Endothelial cell of umbilical vein (primary cell): Measurements from ENCODE around the gene MED1. TPM values are rescaled to one million over a fixed set of nuclear protein-coding genes. Genes with fewer than 3 reads are reported as not detected.
A peak's percentile ranks its signal among the peaks of the same experiment; 100 is the strongest.

Experiments
- BruUV-seq: library from RNA; stranded (reverse); fragments of 400-500 nt; replicated peaks from 2 replicates; lab custom pipeline; 2021; lab: Mats Ljungman, UMichigan
- CTCF ChIA-PET: fragments of 300-600, 350-600 bp; sonication (Branson Sonifier 250); formaldehyde crosslinking; loops from one replicate; lab custom pipeline; 2021; ENCODE audit warnings: antibody characterized with exemption, inconsistent platforms; lab: Charles Lee
- POLR2A ChIA-PET: fragments of 300-600, 350-600 bp; sonication (Branson Sonifier 250); formaldehyde crosslinking; loops from one replicate; lab custom pipeline; 2021; ENCODE audit warnings: antibody characterized with exemption, inconsistent platforms; lab: Charles Lee
- DNase-seq: peaks from one replicate; pipeline ENCODE4 v3.0.0-alpha.2; 2011; ENCODE audit warnings: low read depth, low spot score
- FAIRE-seq: peaks from 2 replicates; lab custom pipeline; 2011; peaks lifted over from hg19 to GRCh38; lab: Jason Lieb, UNC
- H2AFZ ChIP-seq: 2 replicates; pipeline ENCODE4 v1.6.0; 2012; ENCODE audit warnings: low read depth, low read length, control low read depth, inconsistent platforms
- H3K27ac ChIP-seq: 2 replicates; pipeline ENCODE4 v1.5.1; 2011; ENCODE audit warnings: low read depth, mild to moderate bottlenecking, control low read depth, low read length, moderate library complexity; ENCODE audit not compliant: insufficient read depth
- H3K27me3 ChIP-seq, 2 experiments: 2 replicates each; pipeline versions ENCODE4 v1.6.0 to v1.6.1; 2011; ENCODE audit warnings: low read length in 2 of 2, mixed read lengths in 1 of 2; ENCODE audit not compliant: control insufficient read depth in 2 of 2, insufficient read depth in 2 of 2
- H3K36me3 ChIP-seq, 2 experiments: 2 replicates in 1 of 2; 3 replicates in 1 of 2; pipeline ENCODE4 v1.5.1; 2011; ENCODE audit warnings: low read length in 2 of 2, mild to moderate bottlenecking in 1 of 2, moderate library complexity in 1 of 2; ENCODE audit not compliant: control insufficient read depth in 2 of 2, insufficient read depth in 2 of 2; ENCODE audit errors: extremely low read depth in 1 of 2
- H3K4me1 ChIP-seq: 3 replicates; pipeline ENCODE4 v1.5.1; 2011; ENCODE audit warnings: mild to moderate bottlenecking, low read length; ENCODE audit not compliant: control insufficient read depth, insufficient read depth; ENCODE audit errors: extremely low read depth
- H3K4me2 ChIP-seq: 2 replicates; pipeline ENCODE4 v1.6.1; 2011; ENCODE audit warnings: low read length, control low read depth, mixed read lengths; ENCODE audit not compliant: insufficient read depth
- H3K4me3 ChIP-seq, 3 experiments: fragments of 200-600 bp in 1 of 3; sonication (generic), shearing (Covaris generic) in 1 of 3; replicated peaks in 1 of 3; 2 replicates each; pipeline ENCODE4 v1.5.1; 2011 to 2016; ENCODE audit warnings: control low read depth in 3 of 3, low read length in 3 of 3, mild to moderate bottlenecking in 2 of 3, inconsistent platforms in 1 of 3, low read depth in 1 of 3, moderate library complexity in 1 of 3; ENCODE audit not compliant: insufficient read depth in 1 of 3
- H3K79me2 ChIP-seq: 2 replicates; pipeline ENCODE4 v1.6.0; 2012; ENCODE audit warnings: low read length, inconsistent platforms; ENCODE audit not compliant: control insufficient read depth, insufficient read depth
- H3K9ac ChIP-seq: replicated peaks from 2 replicates; pipeline ENCODE3; 2011; ENCODE audit warnings: low read length, control low read depth; ENCODE audit not compliant: insufficient read depth; ENCODE audit errors: extremely low read depth
- H3K9me1 ChIP-seq: replicated peaks from 3 replicates; pipeline ENCODE4 v1.6.0; 2011; ENCODE audit warnings: mild to moderate bottlenecking, low read length; ENCODE audit not compliant: control insufficient read depth, insufficient read depth; ENCODE audit errors: extremely low read depth
- H3K9me3 ChIP-seq: replicated peaks from 2 replicates; pipeline ENCODE4 v1.5.1; 2012; ENCODE audit warnings: low read length, inconsistent platforms; ENCODE audit not compliant: control insufficient read depth, insufficient read depth
- H4K20me1 ChIP-seq: replicated peaks from 2 replicates; pipeline ENCODE3; 2011; ENCODE audit warnings: mild to moderate bottlenecking, low read length; ENCODE audit not compliant: control insufficient read depth, insufficient read depth; ENCODE audit errors: extremely low read depth
- CTCF ChIP-seq, 2 donors: IDR thresholded peaks; 1 replicate in 1 of 2; 2 replicates in 1 of 2; pipeline ENCODE4 v1.5.1; 2011; ENCODE audit warnings: low read length in 2 of 2, mild to moderate bottlenecking in 2 of 2, moderate library complexity in 2 of 2, control low read depth in 1 of 2, inconsistent platforms in 1 of 2, low read depth in 1 of 2; ENCODE audit not compliant: insufficient read depth in 1 of 2; ENCODE audit errors: extremely low read depth in 1 of 2
- EZH2 ChIP-seq: IDR thresholded peaks from 2 replicates; pipeline ENCODE4 v1.6.1; 2012; ENCODE audit warnings: borderline replicate concordance, low read depth, mild to moderate bottlenecking, moderate library complexity, low read length, inconsistent platforms; ENCODE audit not compliant: severe bottlenecking
- FOS ChIP-seq: IDR thresholded peaks from 2 replicates; pipeline ENCODE4 v1.6.1; 2011; ENCODE audit warnings: mild to moderate bottlenecking, low read length, moderate library complexity, borderline replicate concordance; ENCODE audit not compliant: insufficient read depth
- GATA2 ChIP-seq: IDR thresholded peaks from 2 replicates; pipeline ENCODE4 v1.7.0; 2011; ENCODE audit warnings: low read depth, mild to moderate bottlenecking, moderate library complexity, mixed read lengths, low read length; ENCODE audit not compliant: insufficient read length, insufficient read depth
- JUN ChIP-seq: IDR thresholded peaks from 2 replicates; pipeline ENCODE4 v1.6.1; 2011; ENCODE audit warnings: borderline replicate concordance, low read depth; ENCODE audit not compliant: insufficient read length, insufficient read depth
- MYC ChIP-seq: IDR thresholded peaks from one replicate; pipeline ENCODE4 v1.6.1; 2011; ENCODE audit warnings: mild to moderate bottlenecking, low read depth, low read length
- POLR2A ChIP-seq: IDR thresholded peaks from 2 replicates; pipeline ENCODE4 v1.6.1; 2012; ENCODE audit warnings: low read depth, mild to moderate bottlenecking, control low read depth, low read length
- POLR2AphosphoS5 ChIP-seq: IDR thresholded peaks from 2 replicates; pipeline ENCODE4 v1.6.1; 2012; ENCODE audit warnings: low read depth, mild to moderate bottlenecking, control low read depth, low read length, moderate library complexity; ENCODE audit not compliant: insufficient read depth
- dilution Hi-C: fragments of 300-500 bp; cut with MboI; formaldehyde crosslinking; loops from one replicate; pipeline ENCODE4 v1.15.0; 2019; ENCODE audit warnings: low sequenced_read_pairs; ENCODE audit not compliant: extremely low pct_ligation_motif_present
- intact Hi-C: fragments of 100-400 bp; cut with micrococcal nuclease; formaldehyde crosslinking; loops from one replicate; pipeline ENCODE4 v1.10.0; 2022
- polyA plus RNA-seq, 4 experiments: library from polyadenylated mRNA; depleted of rRNA in 3 of 4; stranded (reverse) in 3 of 4; unstranded in 1 of 4; fragments of >200 nt; gene quantifications; 2 replicates each; pipeline versions ENCODE4 v1.2.1 to v1.2.3, GENCODE V29; 2011 to 2012; ENCODE audit warnings: missing spikeins in 1 of 4
- total RNA-seq: library from RNA; stranded (reverse); gene quantifications from 2 replicates; pipeline ENCODE4 v1.2.3, GENCODE V29; 2021
- TF ChIP-seq, protein P1 (sequence below): IDR thresholded peaks from 2 replicates; pipeline ENCODE4 v1.6.1; 2011; ENCODE audit not compliant: insufficient read depth, insufficient read length

MED1 gene
- total and polyA plus RNA-seq, 2 donors (not counting 3 experiments of a cell fraction or from before 2014, with no cell fraction given) = 19.8 to 46.2 TPM

DNA sequence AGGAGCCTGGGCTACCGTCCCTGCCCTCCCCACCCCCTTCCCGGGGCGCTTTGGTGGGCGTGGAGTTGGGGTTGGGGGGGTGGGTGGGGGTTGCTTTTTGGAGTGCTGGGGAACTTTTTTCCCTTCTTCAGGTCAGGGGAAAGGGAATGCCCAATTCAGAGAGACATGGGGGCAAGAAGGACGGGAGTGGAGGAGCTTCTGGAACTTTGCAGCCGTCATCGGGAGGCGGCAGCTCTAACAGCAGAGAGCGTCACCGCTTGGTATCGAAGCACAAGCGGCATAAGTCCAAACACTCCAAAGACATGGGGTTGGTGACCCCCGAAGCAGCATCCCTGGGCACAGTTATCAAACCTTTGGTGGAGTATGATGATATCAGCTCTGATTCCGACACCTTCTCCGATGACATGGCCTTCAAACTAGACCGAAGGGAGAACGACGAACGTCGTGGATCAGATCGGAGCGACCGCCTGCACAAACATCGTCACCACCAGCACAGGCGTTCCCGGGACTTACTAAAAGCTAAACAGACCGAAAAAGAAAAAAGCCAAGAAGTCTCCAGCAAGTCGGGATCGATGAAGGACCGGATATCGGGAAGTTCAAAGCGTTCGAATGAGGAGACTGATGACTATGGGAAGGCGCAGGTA, 11.0 kb upstream of the MED1 start:
- intact Hi-C loops (loop anchor here (1.0 kb wide), 1 partner anchor 11 kb away; the partner anchor contains the start of gene MED1), dilution Hi-C loops (no loop called here)
- no peaks in the 10 kb centered on the region for H3K9me1 ChIP-seq
- peak overlapping the region; percentile 94 for H3K27ac ChIP-seq
- peaks cover 15% of the 10 kb centered on the region for H3K4me1 ChIP-seq
- DNase-seq = peak; percentile 56
- no peak overlapping the region for H2AFZ ChIP-seq
- ChIA-PET POLR2A (interaction anchor here (1.5 to 2.7 kb wide), 2 partner anchors 9 to 11 kb away, joined by 4 to 45 read pairs; partner anchors contain the start of gene MED1), CTCF (interaction anchor here (0.6 to 3.0 kb wide), 5 partner anchors 10 to 229 kb away, joined by 3 to 35 read pairs (median 4); partner anchors contain the start of gene MED1)
- peaks cover 12% of the 10 kb centered on the region for H4K20me1 ChIP-seq
- TF ChIP-seq CTCF (IDR thresholded peaks at IDR 0.05; ENCODE audit: extremely low read depth in 1 of 2, insufficient read depth in 1 of 2, low read depth in 1 of 2, low read length in 2 of 2) (no peak), FOS (no peak), MYC (no peak), POLR2A (no peak), POLR2AphosphoS5 (no peak), EZH2 (no peak), JUN (no peak), GATA2 (no peak)
- TF ChIP-seq, protein P1, sequence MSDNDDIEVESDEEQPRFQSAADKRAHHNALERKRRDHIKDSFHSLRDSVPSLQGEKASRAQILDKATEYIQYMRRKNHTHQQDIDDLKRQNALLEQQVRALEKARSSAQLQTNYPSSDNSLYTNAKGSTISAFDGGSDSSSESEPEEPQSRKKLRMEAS = no peak
- no peaks in the 10 kb centered on the region for H3K27me3 ChIP-seq
- H3K4me2 ChIP-seq = peak overlapping the region; percentile 100
- H3K4me3 ChIP-seq = peak overlapping the region; percentile 62 to 93 (median 83)
- peaks cover 0 to 2% of the 10 kb centered on the region in 2 experiments for H3K36me3 ChIP-seq
- H3K9me3 ChIP-seq = no peaks in the 10 kb centered on the region
- FAIRE-seq = peak; percentile 50
- peaks cover 55% of the 10 kb centered on the region for H3K79me2 ChIP-seq
- peak overlapping the region; percentile 100 for H3K9ac ChIP-seq
- no TSS peak for BruUV-seq
